AG08396 (cell line): ENCODE results near the gene FRMD4B.

ENCODE experiments used
- DNase-seq: peaks from one replicate; pipeline ENCODE4 v3.0.0; 2012; ENCODE audit warnings: low spot score, mixed read lengths

Gene FRMD4B

DNA sequence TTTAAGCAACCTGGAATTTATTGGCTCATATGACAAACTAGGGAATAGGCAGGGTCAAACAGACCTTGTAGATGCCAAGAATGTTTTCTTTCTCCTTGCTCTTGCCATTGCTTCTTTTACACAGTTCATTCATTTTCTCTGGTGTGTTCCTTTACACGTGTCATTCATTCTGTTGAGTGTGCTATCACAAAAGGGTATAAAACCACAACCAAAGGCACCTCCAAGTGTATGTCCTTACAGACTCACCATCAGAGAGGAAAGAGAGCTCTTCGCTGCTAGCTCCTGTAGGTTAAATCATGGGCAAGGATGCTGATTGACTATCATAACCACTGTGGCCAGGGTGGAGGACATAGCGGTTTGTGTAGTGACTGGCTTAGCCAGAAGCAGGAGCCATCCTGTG lies 19.2 kb upstream of the FRMD4B start:
- no peak for DNase-seq

DNA sequence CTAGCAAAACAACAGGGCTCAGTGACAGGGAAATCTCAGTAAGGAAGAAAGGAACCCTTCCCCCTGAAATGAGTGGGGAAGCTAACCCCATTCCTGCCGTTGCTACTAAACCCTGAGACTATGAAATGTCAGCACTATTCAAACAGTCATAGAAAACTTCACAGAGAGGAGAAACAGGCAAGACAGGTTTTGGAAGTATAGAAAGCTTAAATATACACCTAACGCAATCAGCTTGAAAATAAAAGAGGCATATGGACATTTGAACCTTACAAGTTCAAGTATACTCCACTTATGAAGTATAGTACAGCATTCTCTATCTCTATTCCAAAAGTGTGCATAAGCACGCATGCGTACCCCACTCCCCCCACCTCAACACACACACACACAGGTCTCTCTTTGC lies 17.6 kb upstream of the FRMD4B start:
- DNase-seq: no peak

DNA sequence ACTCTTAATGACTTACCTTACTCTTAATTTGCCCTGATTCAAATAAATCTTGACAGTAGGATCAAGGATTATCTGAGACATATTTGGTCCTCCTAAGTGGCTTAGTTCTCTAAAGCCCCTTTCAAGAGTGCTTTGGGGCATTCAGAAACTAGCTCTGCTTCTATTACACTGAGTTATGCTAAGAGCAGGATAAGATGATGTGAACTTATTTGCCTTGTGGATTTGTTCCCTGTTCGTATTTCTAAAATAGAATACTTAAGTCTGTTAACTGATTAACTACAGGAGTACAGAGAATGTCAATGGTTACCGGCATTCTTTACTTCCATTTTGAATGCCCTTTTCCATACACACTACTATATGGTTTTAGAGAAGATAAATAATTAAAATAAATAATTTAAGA lies 14.8 kb upstream of the FRMD4B start:
- DNase-seq: no peak

DNA sequence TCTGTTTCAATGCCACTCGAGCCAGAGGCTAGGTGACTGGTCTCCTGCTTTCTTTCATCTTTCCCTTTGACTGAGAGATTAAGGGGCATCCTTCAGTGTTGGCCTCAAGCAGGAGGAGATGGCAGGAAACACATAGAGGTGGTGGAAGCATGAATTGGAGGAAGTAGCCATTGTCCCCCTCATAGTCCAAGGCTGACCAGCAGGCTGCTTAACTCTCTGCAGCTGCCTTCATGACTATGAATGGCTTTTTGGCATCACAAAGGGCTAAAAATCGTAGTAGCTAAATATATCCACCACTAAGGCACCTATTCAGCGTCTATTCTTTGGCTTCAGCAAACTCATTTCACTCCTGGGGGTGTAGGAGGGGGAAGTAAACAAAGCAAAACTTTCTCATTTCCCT lies 7.0 kb upstream of the FRMD4B start:
- DNase-seq: no peak

DNA sequence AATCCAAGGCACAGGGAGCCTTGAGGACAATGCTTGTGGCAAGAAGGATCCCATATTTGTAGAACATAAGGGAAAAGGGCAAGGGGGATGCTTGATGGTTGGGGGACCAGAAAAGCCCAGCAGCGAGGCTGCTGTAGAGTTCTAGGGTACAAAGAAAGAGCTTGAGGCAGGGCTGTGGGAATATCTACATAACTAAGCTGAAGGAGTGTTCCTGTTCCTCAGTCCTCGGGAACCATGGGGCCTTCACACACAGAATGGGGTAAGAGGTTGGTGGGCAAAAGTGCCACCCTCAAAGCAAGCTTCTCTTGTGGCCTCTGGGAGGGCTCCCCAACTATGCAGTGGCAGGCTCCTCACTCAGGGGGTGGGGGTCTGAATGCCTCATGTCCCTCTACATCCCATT lies 6.5 kb upstream of the FRMD4B start:
- DNase-seq: no peak

DNA sequence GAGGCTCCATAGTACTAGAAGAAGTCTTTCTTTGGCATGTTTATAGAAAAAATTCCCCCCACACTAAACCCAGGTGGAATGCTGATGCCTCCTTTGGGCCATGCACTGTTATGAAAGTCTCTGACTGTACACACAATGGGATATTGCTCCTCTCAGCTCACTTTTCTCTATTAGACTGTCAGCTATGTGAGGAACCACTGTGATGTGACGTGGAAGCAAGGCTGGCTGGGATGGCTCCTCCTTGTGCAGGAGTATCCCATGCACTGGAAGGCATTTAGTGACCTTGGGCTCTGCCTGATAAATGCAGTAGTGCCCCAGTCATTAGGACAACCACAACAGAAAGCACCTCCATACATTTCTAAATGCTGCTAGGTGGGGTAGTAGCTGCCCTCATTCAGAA lies 5.7 kb upstream of the FRMD4B start:
- no peak for DNase-seq

DNA sequence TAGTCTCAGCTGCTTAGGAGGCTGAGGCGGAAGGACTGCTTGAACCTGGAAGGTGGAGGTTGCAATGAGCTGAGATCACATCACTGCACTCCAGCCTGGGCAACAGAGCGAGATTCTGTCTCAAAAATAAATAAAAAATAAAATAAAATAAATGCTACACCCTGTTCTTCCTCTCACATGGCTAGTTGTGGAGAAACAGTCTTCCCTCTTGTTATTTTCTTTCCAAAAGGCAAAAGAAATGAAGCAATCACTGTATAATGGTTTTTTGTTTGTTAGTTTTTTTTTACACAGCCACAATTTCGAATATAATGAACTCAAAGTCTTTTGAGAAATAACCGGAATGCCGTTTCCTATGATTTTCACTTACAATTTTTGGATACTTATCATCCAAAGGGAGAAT lies 4.9 kb upstream of the FRMD4B start:
- no peak for DNase-seq

DNA sequence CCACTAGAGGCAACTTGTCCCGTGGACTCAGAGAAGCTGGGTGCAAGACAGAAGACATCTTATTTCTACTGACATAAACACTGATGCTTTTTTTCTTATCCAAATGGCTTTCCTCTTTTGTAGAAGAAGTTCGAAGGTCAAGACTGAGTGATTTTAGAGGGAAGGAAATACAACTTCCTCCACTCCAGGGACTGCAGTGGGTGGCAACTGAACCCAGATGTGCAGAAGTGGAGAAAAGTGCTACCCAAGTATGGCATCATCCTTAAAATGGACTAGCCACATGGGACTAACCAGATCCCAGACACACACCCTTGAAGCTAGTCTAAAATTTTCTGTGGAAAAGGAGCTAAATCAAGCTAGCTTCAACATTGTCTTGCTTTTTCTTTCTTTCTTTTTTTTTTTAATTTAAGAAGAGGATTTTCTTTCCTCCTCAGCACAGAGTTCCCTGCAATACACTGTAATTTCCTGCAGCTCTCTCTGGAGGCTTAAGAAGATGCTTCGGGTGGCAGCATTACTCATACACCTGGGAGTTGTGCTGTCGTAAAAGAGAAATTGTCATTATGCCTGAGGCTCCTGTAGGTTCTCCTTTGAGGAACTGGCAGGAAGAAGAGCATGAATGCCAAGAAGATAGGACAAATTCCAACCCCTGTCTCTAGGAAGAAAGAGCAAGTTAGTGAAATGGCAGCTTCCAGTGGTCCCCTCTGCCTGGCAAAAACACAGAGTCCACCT lies 3.8 kb upstream of the FRMD4B start:
- DNase-seq: no peak

DNA sequence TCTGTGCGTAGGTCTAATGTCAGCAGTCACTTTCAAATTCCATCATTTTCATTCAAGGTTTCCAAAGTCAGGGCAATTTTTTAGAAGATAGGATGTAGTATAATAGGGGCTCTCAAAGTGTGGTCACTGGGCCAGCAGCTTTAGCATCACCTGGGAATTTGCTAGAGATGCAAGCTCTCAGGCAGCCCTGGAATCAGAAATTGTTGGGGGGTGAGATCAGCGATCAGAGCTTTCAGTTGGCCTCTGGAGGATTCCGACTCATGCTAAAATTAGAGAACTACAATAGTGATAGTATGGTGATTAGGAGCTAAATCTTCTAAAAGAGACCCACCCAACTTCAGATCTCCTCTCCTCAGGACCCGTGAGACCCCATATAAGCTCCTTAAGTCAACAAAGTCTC lies 2.4 kb upstream of the FRMD4B start:
- DNase-seq: no peak

DNA sequence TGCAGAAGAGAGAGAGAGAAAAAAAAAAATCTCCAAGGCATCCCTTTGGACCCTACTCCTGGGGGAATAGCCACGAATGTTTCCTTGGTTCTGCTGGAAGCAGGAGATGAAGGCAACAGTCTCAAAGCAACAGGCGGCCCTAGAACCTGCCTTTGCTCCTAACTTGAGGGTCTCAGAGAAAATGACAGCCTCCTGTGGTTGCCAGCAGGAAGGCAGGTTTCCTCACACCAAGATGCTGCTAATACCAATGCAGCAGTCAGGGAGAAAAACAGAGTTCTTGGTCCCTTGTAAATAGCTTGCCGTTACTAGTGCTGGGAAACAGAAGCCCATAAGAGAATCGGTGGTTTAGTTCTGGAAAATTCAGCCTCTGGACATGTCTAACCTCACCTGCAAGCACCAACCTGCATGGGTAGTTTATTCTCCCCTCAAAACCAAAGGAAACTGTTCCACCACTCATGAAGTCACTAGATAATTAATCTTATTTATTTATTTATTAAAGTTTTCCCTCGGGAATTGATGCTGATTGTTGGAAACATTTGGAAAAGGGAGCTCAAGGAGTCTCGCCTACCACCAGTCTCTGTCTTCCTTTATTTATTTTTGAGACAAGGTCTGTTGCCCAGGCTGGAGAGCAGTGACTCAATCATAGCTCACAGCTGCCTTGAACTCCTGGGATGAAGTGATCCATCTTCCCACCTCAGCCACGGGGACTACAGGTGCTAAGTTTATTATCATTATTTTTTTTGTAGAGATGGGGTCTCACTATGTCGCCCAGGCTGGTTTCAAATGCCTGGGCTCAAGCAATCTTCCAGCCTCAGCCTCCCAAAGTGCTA lies 883 bp upstream of the FRMD4B start:
- DNase-seq: no peak

DNA sequence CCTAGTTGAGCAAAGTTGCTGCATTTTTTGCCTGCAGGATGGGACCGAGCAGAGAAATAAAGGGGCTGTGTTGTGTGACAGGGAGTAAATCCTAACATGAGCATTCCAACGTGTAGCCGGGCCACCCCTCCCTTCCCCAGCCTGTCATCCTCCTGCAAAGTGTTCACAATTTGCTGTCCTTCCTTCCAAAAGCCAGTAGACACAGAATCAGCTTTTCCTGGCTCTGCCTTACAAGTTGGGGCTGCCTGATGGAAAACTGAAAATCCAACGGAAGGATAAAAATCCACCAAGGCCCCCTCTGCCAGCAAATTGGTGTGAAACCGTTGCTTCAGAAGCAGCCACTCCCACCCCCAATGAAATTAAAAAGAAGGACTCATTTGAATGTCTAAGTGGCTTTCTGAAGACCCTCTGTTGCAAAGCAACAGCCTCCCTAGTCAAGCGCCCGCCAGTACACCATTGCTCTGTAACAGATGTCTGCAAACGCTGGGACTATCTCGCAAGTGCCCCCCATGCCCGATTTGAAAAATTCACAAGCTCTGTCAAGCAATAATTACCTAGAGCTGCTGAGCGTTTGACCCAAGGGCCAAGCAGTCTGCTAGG lies 665 bp downstream of the FRMD4B start:
- no peak for DNase-seq

DNA sequence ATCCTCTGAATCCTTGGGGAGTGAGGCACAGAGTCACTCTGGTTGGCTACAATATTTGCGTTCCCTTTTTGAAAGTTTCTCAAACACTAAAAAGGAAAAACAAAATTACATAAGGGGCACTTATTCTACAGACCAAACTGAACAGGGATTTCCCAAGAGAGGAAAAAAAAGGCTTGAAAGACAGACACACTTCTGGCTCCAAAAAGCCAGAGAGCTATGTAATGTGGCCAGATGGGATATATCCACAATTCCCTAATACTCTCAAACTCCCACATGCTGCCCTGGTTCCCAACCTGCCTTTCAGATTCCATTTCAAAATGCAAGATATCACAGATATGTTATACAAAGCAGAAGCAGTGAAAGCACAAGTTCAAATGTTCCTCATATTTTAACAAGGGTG lies 1.6 kb downstream of the FRMD4B start:
- no peak for DNase-seq

DNA sequence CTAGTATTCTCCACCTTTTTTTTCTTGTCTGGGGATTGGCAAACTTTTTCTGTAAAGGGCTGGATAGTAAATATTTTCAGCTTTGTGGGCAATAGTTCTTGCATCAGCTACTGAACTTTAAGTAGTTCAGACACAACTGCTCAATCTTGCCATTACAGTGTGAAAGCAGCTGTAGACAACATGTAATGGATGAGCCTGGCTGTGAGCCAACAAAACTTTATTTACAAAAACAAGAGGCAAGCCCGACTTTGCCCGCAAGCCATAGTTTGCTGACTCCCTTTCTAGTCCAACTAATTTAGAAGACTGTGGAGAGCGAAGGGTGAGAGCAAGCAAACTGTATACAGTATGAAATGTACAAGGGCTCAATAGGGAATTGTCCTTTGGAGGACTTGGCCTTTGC lies 6.2 kb downstream of the FRMD4B start:
- DNase-seq: no peak

DNA sequence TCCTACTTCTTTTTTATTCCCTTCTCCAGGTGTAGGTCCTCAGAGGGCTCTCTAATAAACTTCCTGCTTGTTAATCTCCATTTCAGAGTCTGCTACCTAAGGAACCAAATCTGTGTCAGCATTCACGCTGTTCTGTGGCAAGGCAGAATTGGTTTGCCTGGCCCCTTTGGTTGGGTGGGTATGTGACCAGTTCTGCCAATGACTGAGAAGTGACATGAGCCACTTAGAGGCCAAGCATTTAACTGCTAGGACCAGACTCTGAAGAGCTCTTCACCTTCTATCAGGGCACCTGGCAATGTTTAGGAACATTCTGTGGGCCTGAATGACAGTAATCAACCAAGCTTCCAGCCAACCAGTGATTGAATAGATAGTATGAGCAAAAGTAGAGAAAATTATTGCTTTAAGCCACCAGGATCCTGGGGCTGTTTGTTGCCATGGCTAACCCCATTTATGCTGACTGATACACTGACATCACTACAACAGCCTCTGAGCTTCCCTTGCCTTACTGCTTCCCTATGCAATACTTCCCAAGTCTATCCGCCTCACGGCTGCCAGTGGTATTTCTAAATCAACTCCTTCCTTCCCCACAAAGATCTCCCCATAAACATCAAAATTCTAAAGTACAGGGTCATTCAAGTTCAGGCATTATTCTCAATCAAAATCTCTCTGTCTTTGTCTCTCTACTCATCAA lies 7.6 kb downstream of the FRMD4B start:
- no peak for DNase-seq

DNA sequence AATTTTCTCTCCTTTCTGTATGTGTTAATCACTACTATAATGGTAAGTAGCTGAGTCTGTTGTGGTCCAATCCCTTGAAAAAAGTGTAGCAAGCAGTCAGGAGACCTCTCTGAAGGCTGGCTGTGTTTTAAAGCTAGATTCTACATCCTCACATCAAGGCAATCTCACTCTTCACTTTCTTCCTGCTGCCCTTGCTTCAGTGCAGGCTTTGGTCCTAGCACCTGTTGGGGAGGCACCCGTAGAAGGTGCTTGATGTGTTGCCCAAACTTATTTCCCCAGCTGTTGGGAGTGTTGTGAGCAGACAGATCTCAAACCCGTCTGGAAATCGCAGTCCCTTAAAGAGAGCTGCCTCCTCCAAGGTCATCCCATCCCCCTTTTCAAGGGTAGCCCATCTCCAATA lies 8.6 kb downstream of the FRMD4B start:
- DNase-seq: no peak

DNA sequence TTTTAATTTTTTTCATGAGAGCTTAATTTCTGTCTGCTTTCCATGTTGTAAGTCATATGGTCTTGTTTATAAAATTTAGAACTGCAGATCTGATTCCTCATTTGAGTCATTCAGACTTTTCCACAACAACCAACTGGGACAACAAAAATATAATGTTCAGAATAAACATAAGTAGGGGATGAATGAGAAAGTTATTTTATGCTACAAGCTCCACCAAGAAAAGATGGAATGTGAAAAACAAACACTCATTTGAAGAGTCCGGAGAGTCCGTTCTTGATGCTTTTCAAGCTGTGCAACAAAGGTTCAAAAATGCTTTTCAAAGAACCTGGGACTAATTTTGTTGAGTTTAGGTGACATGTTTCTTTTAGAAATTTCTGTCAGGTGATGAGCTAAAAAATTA lies 9.2 kb downstream of the FRMD4B start:
- no peak for DNase-seq

DNA sequence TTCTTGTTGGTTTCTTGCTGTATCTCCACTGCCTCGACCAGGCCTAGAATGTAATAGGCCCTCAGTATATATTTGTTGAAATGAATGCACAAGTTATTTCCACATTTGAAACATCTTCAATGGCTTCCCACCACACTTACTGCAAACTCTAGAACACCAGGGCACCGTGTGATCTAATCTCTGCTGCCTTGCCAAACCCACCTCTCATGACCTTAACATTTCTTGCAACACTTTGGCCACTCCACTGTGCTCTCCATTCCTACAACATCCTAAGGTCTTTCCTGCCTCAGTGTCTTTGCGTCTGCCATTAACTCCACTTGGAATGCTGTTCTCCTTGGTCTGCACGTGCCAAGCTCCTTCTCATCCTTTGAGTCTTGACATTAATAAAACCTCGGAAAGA lies 14.1 kb downstream of the FRMD4B start:
- DNase-seq: no peak

DNA sequence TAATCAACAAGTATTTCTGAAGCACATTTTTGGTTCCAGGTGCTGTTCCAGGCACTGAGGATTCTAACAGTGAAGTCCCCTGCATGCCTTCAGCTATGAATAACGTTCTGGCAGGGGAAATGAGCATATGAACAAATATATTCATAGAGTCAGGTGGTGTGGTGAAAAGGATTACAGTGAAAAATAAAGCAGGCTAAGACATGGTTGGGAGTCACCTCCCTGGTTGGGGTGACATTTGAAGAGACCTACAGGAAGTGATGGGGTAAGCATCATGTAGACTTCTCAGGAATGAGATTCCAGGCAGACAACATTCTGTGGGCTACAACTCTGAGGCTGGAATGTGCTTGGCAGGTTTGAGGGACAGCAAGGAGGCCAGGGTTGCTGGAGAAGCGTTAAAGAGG lies 15.0 kb downstream of the FRMD4B start:
- no peak for DNase-seq

DNA sequence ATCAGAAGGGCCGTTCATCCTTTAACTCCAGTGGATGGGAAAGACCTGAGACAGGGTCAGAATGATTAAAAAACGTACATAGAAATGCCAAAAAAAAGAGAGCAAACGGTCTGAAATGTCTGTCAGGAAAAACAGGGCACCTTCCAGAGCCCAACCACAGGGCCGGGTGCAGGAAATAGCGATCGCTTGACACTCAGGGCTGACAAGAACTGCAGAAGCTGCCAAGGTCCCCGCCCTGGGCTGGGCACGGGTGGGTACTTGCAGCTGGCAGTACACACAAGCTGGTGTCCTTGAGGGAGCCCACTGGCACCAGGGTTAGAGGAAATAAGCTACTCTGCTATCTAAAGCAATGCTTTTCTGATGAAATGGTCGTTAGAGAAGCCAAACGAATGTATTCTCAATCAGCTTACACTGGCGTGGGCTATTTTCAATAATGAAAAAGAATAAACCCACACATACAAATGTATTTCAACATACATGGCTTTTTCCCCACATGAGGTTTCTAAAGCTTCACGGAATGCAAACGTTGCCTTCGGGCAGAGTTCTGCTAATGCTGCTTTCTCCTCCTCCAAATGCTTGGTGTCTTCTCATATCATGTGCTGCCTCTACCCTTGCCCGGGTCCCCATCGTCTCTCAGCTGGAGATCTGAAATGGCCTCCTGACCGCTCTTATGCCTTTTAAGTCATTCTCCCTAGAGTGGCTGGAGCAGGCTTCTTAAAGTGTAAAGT lies 15.6 kb downstream of the FRMD4B start:
- peak; percentile 27 for DNase-seq

DNA sequence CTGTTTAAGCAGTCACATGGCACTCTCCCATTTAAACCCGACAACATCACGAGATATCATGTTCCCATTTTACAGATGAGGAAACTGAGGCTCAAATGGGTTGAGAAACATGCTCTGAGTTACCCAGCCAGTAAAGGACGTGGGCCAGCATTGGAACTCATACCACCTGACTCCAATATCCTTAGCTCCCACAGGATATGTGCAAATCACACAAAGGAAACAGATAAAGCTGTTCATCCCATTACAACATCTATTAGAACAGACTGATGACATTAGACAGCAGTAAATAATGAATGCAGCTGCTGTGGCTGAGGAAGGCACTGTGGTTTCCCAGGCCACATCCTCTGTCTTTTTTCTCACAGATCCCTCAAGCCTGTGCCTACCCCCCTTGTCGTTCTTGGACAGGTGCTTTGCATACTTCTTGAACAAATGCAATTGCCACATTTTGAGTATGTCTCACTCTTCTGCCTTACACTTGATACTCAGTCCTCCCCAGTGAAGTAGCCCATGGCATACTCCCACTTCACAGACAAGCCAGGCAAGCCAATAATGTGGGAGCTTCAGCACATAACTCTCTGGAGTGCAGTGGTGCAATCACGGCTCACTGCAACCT lies 17.7 kb downstream of the FRMD4B start:
- DNase-seq: no peak

DNA sequence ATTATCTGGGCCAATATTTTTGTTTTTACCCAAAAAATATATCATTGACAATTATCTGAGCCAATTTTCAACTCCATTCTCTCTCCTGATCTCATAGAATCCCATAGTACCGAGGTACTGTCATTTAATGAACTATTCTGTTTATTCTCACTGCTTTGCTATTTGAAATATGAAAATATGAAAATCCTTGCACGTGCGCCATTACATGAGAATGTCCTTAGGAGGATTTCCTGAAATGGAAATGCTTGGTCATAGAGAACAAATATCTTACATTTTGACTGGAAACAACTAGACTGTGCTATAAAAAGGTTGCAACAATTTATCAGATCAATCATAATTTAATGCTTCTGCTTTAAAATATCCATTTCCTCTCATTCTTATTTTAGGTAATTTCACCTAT lies 18.3 kb downstream of the FRMD4B start:
- no peak for DNase-seq

DNA sequence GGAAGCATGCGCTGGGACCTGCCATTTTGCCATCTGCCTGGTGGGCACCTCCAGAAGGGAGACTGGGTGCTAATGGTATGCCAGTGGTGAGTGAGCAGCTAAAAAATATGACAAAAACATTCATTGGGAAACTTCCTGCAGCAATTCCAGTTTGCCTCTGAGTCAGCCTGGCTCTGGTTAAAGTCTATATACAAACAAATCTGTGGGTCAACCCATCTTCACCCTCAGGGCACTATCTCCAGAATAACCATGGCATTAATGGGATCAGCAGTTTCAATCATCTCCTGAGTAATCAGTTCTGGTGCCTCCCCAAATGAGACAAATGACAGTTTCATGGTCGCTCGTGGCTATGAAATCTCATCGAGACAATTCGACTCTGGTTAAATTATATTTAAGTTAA lies 21.5 kb downstream of the FRMD4B start:
- DNase-seq: peak; percentile 23
